ENCODE results near the gene HOXA9.

HOXA9 gene

DNA sequence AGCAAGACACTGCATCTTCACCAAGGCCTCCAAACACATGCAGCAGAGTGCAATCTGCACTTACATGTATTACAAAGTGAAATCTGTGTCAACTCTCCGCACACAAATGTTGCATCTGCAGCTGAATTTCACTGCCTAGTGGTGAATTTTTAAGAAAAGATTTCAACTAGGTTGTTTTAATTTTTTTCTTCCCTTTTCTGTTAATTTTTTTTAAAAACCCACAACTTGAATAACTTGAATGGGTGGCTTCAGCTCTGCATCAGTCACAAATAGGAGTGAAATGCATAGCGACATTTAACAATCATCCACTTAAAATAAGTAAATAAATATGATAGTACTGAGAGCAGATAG lies 28.6 kb upstream of the HOXA9 start (continued):
- TF ChIP-seq, protein P1, sequence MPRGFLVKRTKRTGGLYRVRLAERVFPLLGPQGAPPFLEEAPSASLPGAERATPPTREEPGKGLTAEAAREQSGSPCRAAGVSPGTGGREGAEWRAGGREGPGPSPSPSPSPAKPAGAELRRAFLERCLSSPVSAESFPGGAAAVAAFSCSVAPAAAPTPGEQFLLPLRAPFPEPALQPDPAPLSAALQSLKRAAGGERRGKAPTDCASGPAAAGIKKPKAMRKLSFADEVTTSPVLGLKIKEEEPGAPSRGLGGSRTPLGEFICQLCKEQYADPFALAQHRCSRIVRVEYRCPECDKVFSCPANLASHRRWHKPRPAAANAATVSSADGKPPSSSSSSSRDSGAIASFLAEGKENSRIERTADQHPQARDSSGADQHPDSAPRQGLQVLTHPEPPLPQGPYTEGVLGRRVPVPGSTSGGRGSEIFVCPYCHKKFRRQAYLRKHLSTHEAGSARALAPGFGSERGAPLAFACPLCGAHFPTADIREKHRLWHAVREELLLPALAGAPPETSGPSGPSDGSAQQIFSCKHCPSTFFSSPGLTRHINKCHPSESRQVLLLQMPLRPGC (tag by site-specific recombination; IDR thresholded peaks at IDR 0.05) = no peak
- TF ChIP-seq ZNF670 (tag by site-specific recombination; IDR thresholded peaks at IDR 0.05; ENCODE audit: low read depth) = no peak
- no peak for TF ChIP-seq ZBTB1 (tag by site-specific recombination; IDR thresholded peaks at IDR 0.05)
- no peak for TF ChIP-seq GLIS2 (tag by site-specific recombination; IDR thresholded peaks at IDR 0.05)

DNA sequence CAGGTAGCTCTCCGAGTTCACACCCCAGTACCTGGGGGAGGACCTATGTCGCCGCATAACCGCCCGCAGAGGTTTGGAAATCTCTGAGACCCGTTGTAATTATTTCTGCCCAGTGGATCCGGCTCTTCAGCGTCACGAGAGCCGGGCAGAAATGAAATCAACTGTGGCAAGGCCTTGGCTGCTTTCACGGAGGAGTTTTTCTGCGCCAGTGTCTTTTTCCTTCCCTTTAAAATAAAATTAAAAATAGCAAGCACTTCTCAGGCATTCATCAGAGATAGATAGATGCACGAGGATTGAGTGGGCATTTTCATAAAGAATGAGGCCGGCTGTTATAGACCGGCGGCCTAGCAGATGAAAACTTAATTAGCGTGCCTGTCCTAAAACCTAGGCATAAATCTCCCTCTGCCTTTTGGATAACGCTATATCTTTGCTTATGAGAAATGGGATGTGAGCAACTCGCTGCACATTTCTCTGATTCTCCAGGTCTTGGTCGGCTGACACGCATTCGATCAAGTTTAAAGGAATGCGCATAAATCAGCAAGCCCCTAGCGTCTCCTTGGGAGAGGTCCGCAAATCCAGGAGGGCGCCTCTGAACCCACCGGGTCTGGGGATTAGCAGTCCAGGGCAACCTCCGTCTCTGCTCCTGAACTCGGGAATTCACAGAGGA lies 28.1 kb upstream of the HOXA9 start:
- POLR2A ChIA-PET = interaction anchor here (1.5 kb wide), 1 partner anchor 10 kb away, joined by 4 read pairs; no protein-coding TSS in a partner anchor

DNA sequence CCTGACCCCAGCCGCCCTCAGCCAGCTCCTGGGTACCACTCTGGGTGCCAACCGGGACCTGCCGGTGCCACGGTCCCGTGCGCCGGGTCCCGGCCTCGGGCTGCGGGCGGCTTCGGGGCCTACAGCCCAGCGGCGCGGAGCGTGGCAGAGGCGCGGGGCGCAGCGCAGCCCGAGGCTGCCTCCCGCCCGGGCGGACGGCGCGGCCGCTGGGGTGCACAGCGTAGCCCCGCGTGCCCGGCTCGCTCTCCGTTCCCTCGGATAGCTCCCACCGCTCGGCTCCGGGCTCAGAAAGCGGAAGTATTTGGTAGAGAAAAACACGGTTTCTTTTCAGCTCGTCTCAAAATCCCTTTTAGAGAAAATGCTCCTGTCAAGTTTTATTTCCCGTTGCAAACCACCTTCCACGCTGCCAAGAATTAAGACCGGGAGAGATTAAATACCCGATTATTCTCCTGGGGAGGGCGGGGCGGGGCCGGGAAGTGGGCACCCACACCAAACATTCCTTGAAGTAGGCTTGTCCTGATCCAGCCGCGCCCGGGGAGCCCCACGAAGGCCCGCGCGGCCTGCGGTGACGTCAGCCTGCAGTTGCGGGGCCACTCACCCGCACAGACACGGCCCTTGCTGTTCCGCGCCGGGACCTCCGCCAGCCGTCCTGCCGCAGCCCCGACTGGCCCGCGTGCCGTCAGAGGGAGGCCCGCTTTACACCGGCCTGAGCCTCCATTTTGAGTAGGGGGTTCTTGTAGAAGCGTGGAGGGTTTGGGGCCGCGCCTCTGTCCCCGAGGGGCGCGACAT lies 27.4 kb upstream of the HOXA9 start:
- H3K4me3 ChIP-seq (ENCODE audit: low read depth, low read length) = no peak overlapping the region
- peak; percentile 32; the same call in 1 of the 2 replicates for TF ChIP-seq ZBTB8A (tag by site-specific recombination; IDR thresholded peaks at IDR 0.05)
- no peak for TF ChIP-seq ZNF423 (tag by site-specific recombination; IDR thresholded peaks at IDR 0.05)
- TF ChIP-seq ZNF629 (tag by site-specific recombination; IDR thresholded peaks at IDR 0.05) = no peak
- no peak for TF ChIP-seq ZFP69B (tag by site-specific recombination; IDR thresholded peaks at IDR 0.05)
- TF ChIP-seq ZNF560 (tag by site-specific recombination; IDR thresholded peaks at IDR 0.05; ENCODE audit: borderline replicate concordance) = no peak
- TF ChIP-seq EGR2 (tag by site-specific recombination; IDR thresholded peaks at IDR 0.05; ENCODE audit: low read depth) = no peak
- TF ChIP-seq, protein P2, sequence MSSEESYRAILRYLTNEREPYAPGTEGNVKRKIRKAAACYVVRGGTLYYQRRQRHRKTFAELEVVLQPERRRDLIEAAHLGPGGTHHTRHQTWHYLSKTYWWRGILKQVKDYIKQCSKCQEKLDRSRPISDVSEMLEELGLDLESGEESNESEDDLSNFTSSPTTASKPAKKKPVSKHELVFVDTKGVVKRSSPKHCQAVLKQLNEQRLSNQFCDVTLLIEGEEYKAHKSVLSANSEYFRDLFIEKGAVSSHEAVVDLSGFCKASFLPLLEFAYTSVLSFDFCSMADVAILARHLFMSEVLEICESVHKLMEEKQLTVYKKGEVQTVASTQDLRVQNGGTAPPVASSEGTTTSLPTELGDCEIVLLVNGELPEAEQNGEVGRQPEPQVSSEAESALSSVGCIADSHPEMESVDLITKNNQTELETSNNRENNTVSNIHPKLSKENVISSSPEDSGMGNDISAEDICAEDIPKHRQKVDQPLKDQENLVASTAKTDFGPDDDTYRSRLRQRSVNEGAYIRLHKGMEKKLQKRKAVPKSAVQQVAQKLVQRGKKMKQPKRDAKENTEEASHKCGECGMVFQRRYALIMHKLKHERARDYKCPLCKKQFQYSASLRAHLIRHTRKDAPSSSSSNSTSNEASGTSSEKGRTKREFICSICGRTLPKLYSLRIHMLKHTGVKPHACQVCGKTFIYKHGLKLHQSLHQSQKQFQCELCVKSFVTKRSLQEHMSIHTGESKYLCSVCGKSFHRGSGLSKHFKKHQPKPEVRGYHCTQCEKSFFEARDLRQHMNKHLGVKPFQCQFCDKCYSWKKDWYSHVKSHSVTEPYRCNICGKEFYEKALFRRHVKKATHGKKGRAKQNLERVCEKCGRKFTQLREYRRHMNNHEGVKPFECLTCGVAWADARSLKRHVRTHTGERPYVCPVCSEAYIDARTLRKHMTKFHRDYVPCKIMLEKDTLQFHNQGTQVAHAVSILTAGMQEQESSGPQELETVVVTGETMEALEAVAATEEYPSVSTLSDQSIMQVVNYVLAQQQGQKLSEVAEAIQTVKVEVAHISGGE (tag by site-specific recombination; conservative IDR thresholded peaks at IDR 0.05; ENCODE audit: low read depth) = no peak
- TF ChIP-seq ZNF175 (tag by site-specific recombination; IDR thresholded peaks at IDR 0.05) = no peak
- TF ChIP-seq ZNF155 (tag by site-specific recombination; IDR thresholded peaks at IDR 0.05) = no peak
- no peak for TF ChIP-seq ZNF473 (tag by site-specific recombination; IDR thresholded peaks at IDR 0.05)
- TF ChIP-seq ZNF558 (tag by site-specific recombination; IDR thresholded peaks at IDR 0.05) = no peak
- no peak for TF ChIP-seq ZNF701 (tag by site-specific recombination; IDR thresholded peaks at IDR 0.05)
- TF ChIP-seq ZNF174 (tag by site-specific recombination; IDR thresholded peaks at IDR 0.05) = no peak
- no peak for TF ChIP-seq ZNF555 (tag by site-specific recombination; conservative IDR thresholded peaks at IDR 0.05)
- TF ChIP-seq GLIS2 (tag by site-specific recombination; IDR thresholded peaks at IDR 0.05) = no peak
- no peak for TF ChIP-seq ZNF544 (tag by site-specific recombination; IDR thresholded peaks at IDR 0.05)
- no peak for TF ChIP-seq ZNF324 (tag by site-specific recombination; IDR thresholded peaks at IDR 0.05)
- TF ChIP-seq IKZF3 (tag by site-specific recombination; IDR thresholded peaks at IDR 0.05) = 0 out of 2 replicates have a peak, but pooled peaks have one; percentile 14
- no peak for TF ChIP-seq ZBTB20 (tag by site-specific recombination; IDR thresholded peaks at IDR 0.05)
- no peak for TF ChIP-seq MZF1 (tag by site-specific recombination; IDR thresholded peaks at IDR 0.05; ENCODE audit: borderline replicate concordance)
- TF ChIP-seq, protein P3, sequence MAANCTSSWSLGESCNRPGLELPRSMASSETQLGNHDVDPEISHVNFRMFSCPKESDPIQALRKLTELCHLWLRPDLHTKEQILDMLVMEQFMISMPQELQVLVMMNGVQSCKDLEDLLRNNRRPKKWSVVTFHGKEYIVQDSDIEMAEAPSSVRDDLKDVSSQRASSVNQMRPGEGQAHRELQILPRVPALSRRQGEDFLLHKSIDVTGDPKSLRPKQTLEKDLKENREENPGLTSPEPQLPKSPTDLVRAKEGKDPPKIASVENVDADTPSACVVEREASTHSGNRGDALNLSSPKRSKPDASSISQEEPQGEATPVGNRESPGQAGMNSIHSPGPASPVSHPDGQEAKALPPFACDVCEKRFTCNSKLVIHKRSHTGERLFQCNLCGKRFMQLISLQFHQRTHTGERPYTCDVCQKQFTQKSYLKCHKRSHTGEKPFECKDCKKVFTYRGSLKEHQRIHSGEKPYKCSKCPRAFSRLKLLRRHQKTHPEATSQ (tag by site-specific recombination; IDR thresholded peaks at IDR 0.05) = no peak

More for the DNA sequence above, 28.1 kb upstream of the HOXA9 start:
- Histone ChIP-seq H3K27ac (ENCODE audit: extremely low read depth, low read depth, low read length) (no peak overlapping the region), H3K4me3 (ENCODE audit: low read depth, low read length) (no peak overlapping the region), H3K36me3 (ENCODE audit: control insufficient read depth in 2 of 2, insufficient read depth in 1 of 2, low read length in 2 of 2) (peaks cover 11 to 23% of the 10 kb centered on the region in 2 experiments; a peak in 2 of 3 replicates), H3K4me1 (ENCODE audit: control insufficient read depth, insufficient read depth, low read length) (peaks cover 12% of the 10 kb centered on the region), H3K9me3 (ENCODE audit: control insufficient read depth, insufficient read depth, low read depth, low read length) (no peaks in the 10 kb centered on the region)
- CTCF ChIA-PET = interaction anchor here (0.7 to 3.1 kb wide), 4 partner anchors 14 to 449 kb away, joined by 3 to 23 read pairs (median 4); no protein-coding TSS in a partner anchor
- TF ChIP-seq ZNF114 (tag by site-specific recombination; IDR thresholded peaks at IDR 0.05) (no peak), GLIS2 (tag by site-specific recombination; IDR thresholded peaks at IDR 0.05) (no peak), ZBTB17 (tag by site-specific recombination; IDR thresholded peaks at IDR 0.05) (0 out of 2 replicates have a peak, but pooled peaks have one; percentile 11), GLI2 (tag by site-specific recombination; IDR thresholded peaks at IDR 0.05; ENCODE audit: borderline replicate concordance, low read depth) (no peak), FEZF1 (tag by site-specific recombination; IDR thresholded peaks at IDR 0.05) (peak; percentile 89), KLF8 (tag by site-specific recombination; IDR thresholded peaks at IDR 0.05) (no peak), ZNF843 (tag by site-specific recombination; IDR thresholded peaks at IDR 0.05) (no peak)

More for the DNA sequence above, 27.4 kb upstream of the HOXA9 start:
- peaks cover 11 to 23% of the 10 kb centered on the region in 2 experiments; a peak in 2 of 3 replicates for H3K36me3 ChIP-seq (ENCODE audit: control insufficient read depth in 2 of 2, insufficient read depth in 1 of 2, low read length in 2 of 2)
- H3K9me3 ChIP-seq (ENCODE audit: control insufficient read depth, insufficient read depth, low read depth, low read length) = no peaks in the 10 kb centered on the region
- no peak overlapping the region for H3K27ac ChIP-seq (ENCODE audit: extremely low read depth, low read depth, low read length)
- ChIA-PET POLR2A (no interaction called here), CTCF (no interaction called here)
- H3K4me1 ChIP-seq (ENCODE audit: control insufficient read depth, insufficient read depth, low read length) = peaks cover 20% of the 10 kb centered on the region
